ENCODE results near the gene TRIM63.
"Not testable (repeated sequence)": the region's sequence is repeated elsewhere in the genome, so short reads cannot be mapped to it uniquely, and the experiment has no call there.

TRIM63 gene

GRCh38 chr1:26067432-26067911 lies at the start of gene TRIM63:
Gene TRIM63 (minus strand): TSS chr1:26067630. CDS start chr1:26067494, 136 bp downstream.
- DNase-seq, result no peak

- no peak for DNase-seq
Measured at GRCh38 chr1:26114165-26114927, 46.9 kb upstream of the TRIM63 start.

- no peak for DNase-seq
Measured at GRCh38 chr1:26112407-26112775, 45.0 kb upstream of the TRIM63 start.

- peak; percentile 94 for DNase-seq
Measured at GRCh38 chr1:26111530-26112406, 44.3 kb upstream of the TRIM63 start, which contains the start of gene PDIK1L. Gene PDIK1L (plus strand): TSS chr1:26111824. CDS start chr1:26114309, 2,485 bp downstream.

GRCh38 chr1:26110731-26111529 lies 43.5 kb upstream of the TRIM63 start:
- peak; percentile 78 for DNase-seq

- no peak for DNase-seq
Measured at GRCh38 chr1:26109229-26110164, 42.1 kb upstream of the TRIM63 start.

GRCh38 chr1:26105226-26105548 lies 37.8 kb upstream of the TRIM63 start:
- not testable (repeated sequence) for DNase-seq

GRCh38 chr1:26102526-26102925 lies 35.1 kb upstream of the TRIM63 start:
- DNase-seq, result no peak

GRCh38 chr1:26102119-26102518 lies 34.7 kb upstream of the TRIM63 start:
- DNase-seq, result no peak

- not testable (repeated sequence) for DNase-seq
Measured at GRCh38 chr1:26100204-26100603, 32.8 kb upstream of the TRIM63 start.

- no peak for DNase-seq
Measured at GRCh38 chr1:26099780-26100179, 32.4 kb upstream of the TRIM63 start.

- no peak for DNase-seq
Measured at GRCh38 chr1:26098602-26099001, 31.2 kb upstream of the TRIM63 start.

- no peak for DNase-seq
Measured at GRCh38 chr1:26097696-26098095, 30.3 kb upstream of the TRIM63 start.

GRCh38 chr1:26096471-26096870 lies 29.0 kb upstream of the TRIM63 start:
- no peak for DNase-seq

GRCh38 chr1:26094677-26095383 lies 27.4 kb upstream of the TRIM63 start:
- no peak for DNase-seq

- no peak for DNase-seq
Measured at GRCh38 chr1:26094076-26094669, 26.7 kb upstream of the TRIM63 start.

- not testable (repeated sequence) for DNase-seq
Measured at GRCh38 chr1:26093569-26093968, 26.1 kb upstream of the TRIM63 start.

GRCh38 chr1:26092422-26092821 lies 25.0 kb upstream of the TRIM63 start:
- no peak for DNase-seq

- no peak for DNase-seq
Measured at GRCh38 chr1:26090893-26091292, 23.5 kb upstream of the TRIM63 start.

- DNase-seq, result no peak
Measured at GRCh38 chr1:26089125-26089524, 21.7 kb upstream of the TRIM63 start.

- no peak for DNase-seq
Measured at GRCh38 chr1:26084844-26085243, 17.4 kb upstream of the TRIM63 start.
